ENCODE measurements around the gene CISH.

The CISH gene

DNA sequence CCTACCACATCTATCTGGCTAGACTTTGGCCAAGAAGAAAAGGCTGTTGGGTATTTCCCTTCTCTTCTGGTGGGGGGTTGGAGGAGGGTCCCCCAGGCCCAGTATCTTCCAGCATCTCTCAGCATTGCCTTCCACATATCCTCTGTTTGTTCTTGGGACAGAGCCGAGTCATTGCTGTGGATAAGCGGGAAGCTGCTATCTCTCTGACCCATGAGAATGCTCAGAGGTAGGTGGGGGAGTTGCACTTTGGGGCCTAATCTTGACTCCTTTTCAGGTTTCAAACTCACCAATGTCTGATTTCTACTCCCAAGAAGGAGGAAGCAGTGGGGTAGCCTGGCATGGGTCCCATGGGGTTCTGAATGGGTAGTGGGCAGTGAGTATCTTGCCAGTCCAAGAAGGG, 34.2 kb downstream of the CISH start:
- Histone ChIP-seq H3K79me2 (ENCODE audit: insufficient read depth, low read length) (no peaks in the 10 kb centered on the region), H3F3A (ENCODE audit: low read depth) (no peaks in the 10 kb centered on the region), H3K27me3 (ENCODE audit: insufficient read depth, low read length, poor library complexity, severe bottlenecking) (no peaks in the 10 kb centered on the region), H3K9me2 (replicated peaks; ENCODE audit: low read depth, low read length) (no peaks in the 10 kb centered on the region), H3K4me2 (ENCODE audit: low read depth, low read length, poor library complexity, severe bottlenecking) (no peak overlapping the region), H3K4me1 (ENCODE audit: insufficient read depth, low read length, poor library complexity, severe bottlenecking) (no peaks in the 10 kb centered on the region), H3K9me3 (ENCODE audit: insufficient read depth, low read depth, low read length) (no peaks in the 10 kb centered on the region), H2AFZ (ENCODE audit: low read length) (no peak overlapping the region), H3K9ac (ENCODE audit: low read depth, low read length, poor library complexity, severe bottlenecking) (no peak overlapping the region), H3K4me3 (ENCODE audit: low read length, poor library complexity, severe bottlenecking) (no peak overlapping the region), H3K36me3 (ENCODE audit: insufficient read depth, low read length) (no peaks in the 10 kb centered on the region), H4K20me1 (ENCODE audit: insufficient read depth, low read length, poor library complexity, severe bottlenecking) (no peaks in the 10 kb centered on the region)
- TF ChIP-seq EZH2phosphoT487 (IDR thresholded peaks at IDR 0.05; ENCODE audit: borderline replicate concordance), result no peak
- no peak for TF ChIP-seq CTCF (conservative IDR thresholded peaks at IDR 0.05; ENCODE audit: low read length)

GRCh38 chr3:50575372-50575771, 36.2 kb downstream of the CISH start:
- no peaks in the 10 kb centered on the region for H3K9me2 ChIP-seq (replicated peaks; ENCODE audit: low read depth, low read length)
- no peaks in the 10 kb centered on the region for H4K20me1 ChIP-seq (ENCODE audit: insufficient read depth, low read length, poor library complexity, severe bottlenecking)
- peaks cover 6% of the 10 kb centered on the region for H3K4me1 ChIP-seq (ENCODE audit: insufficient read depth, low read length, poor library complexity, severe bottlenecking)
- no peaks in the 10 kb centered on the region for H3K27me3 ChIP-seq (ENCODE audit: insufficient read depth, low read length, poor library complexity, severe bottlenecking)
- no peaks in the 10 kb centered on the region for H3K9me3 ChIP-seq (ENCODE audit: insufficient read depth, low read depth, low read length)
- no peak overlapping the region for H3K4me3 ChIP-seq (ENCODE audit: low read length, poor library complexity, severe bottlenecking)
- peaks cover 3% of the 10 kb centered on the region; the same call in 1 of the 2 replicates for H3K79me2 ChIP-seq (ENCODE audit: insufficient read depth, low read length)
- no peak overlapping the region for H3K9ac ChIP-seq (ENCODE audit: low read depth, low read length, poor library complexity, severe bottlenecking)
- H3K36me3 ChIP-seq (ENCODE audit: insufficient read depth, low read length), result no peaks in the 10 kb centered on the region
- TF ChIP-seq EZH2phosphoT487 (IDR thresholded peaks at IDR 0.05; ENCODE audit: borderline replicate concordance) (no peak), CTCF (conservative IDR thresholded peaks at IDR 0.05; ENCODE audit: low read length) (no peak)
- no peaks in the 10 kb centered on the region for H3F3A ChIP-seq (ENCODE audit: low read depth)
- no peak overlapping the region for H2AFZ ChIP-seq (ENCODE audit: low read length)
- H3K4me2 ChIP-seq (ENCODE audit: low read depth, low read length, poor library complexity, severe bottlenecking), result no peak overlapping the region

DNA sequence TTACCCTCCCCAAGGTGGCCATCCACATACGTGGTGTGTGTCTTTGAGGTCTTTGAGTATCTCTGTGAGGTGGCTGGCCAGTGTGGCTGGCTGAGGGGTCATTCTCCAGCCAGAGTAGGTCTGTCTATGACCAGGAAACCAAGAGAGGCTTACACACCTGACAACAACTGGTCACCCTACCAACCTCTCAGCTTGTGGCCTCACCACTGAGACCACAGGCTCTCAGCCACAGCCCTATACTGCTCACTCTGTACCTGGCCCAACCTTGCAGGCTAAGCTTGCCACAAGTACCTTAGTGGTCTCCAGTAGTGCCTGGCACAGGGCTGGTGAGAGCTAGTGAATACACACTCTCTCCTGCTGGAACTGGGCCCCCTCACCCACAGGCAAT, 37.1 kb downstream of the CISH start:
- Histone ChIP-seq H3K4me2 (ENCODE audit: low read depth, low read length, poor library complexity, severe bottlenecking) (no peak overlapping the region), H3K4me3 (ENCODE audit: low read length, poor library complexity, severe bottlenecking) (no peak overlapping the region), H3K27me3 (ENCODE audit: insufficient read depth, low read length, poor library complexity, severe bottlenecking) (no peaks in the 10 kb centered on the region), H3K9me2 (replicated peaks; ENCODE audit: low read depth, low read length) (no peaks in the 10 kb centered on the region), H3K4me1 (ENCODE audit: insufficient read depth, low read length, poor library complexity, severe bottlenecking) (peaks cover 6% of the 10 kb centered on the region), H3K36me3 (ENCODE audit: insufficient read depth, low read length) (no peaks in the 10 kb centered on the region), H3F3A (ENCODE audit: low read depth) (no peaks in the 10 kb centered on the region), H3K9me3 (ENCODE audit: insufficient read depth, low read depth, low read length) (no peaks in the 10 kb centered on the region), H2AFZ (ENCODE audit: low read length) (no peak overlapping the region), H3K9ac (ENCODE audit: low read depth, low read length, poor library complexity, severe bottlenecking) (no peak overlapping the region), H3K79me2 (ENCODE audit: insufficient read depth, low read length) (peaks cover 8% of the 10 kb centered on the region; the same call in 1 of the 2 replicates), H4K20me1 (ENCODE audit: insufficient read depth, low read length, poor library complexity, severe bottlenecking) (no peaks in the 10 kb centered on the region)
- TF ChIP-seq CTCF (conservative IDR thresholded peaks at IDR 0.05; ENCODE audit: low read length), result no peak
- no peak for TF ChIP-seq EZH2phosphoT487 (IDR thresholded peaks at IDR 0.05; ENCODE audit: borderline replicate concordance)
